NCI-H1417 (cell line): ENCODE data around the gene SAPCD2.

ENCODE experiments used
- DNase-seq, 3 experiments: peaks; one replicate each; lab custom pipeline; 2025; lab: John Stamatoyannopoulos, UW

SAPCD2 gene

DNA sequence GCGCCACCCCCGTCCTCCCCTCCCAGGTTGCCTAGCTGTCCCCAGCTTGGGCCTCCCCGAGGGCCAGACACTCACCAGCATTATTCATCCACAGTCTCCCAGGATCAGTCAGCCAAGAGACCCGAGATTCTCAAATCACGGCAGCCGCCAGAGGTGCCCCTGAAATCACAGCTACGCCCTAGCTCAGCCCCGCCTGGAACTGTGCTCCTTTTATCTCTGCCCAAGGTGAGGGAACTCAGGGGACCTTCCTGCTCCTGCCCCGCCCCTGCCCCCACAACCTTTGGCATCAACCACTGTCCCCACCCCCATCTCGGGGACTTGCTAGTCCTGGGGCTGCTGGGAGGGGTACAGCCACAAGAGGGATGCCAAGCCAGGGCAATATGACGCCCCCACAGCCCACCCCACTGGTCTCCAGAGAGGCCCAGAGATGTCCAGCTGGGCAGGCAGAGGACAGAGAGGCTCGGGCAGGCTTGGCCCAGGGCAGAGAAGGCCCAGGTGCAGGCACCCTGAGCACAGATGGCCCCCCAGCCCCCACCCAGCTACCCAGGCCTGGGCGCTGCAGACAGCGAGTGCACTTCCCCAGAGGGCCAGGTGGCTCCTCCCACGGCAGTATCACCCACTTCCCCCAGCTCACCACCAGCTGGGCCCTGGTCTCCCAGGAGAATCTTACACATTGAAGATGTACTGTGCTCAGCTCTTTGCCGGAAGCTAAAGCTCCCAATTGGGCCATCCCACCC is 38.3 kb downstream of the SAPCD2 start, which contains the start of gene FUT7:
Gene FUT7 (minus strand): TSS at position 185 of the 737 bp plus-strand sequence. CDS start 97 bp downstream, at position 88.
- DNase-seq, result no peak

GRCh38 chr9:137030538-137031527 is 39.5 kb downstream of the SAPCD2 start:
- DNase-seq, result no peak

DNA sequence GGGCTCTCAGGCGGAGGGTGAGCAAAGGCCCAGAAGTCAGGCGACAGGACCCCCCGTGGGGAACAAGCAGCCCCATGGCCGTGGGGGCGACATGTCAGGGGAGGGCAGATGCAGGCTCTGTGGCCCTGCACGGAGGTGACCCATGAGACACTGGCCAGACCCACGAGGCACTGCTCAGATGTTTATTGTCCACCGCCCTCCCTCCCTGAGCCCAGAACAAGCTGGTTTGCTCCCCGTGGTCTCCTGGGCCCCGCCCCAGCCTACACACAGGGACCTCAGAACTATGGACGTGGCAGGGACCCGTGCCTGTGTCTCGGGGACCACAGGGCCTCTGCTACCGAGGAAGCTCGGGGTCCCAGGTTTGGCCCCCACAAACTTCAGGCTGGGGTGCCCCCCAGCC is 40.4 kb downstream of the SAPCD2 start:
- no peak for DNase-seq

DNA sequence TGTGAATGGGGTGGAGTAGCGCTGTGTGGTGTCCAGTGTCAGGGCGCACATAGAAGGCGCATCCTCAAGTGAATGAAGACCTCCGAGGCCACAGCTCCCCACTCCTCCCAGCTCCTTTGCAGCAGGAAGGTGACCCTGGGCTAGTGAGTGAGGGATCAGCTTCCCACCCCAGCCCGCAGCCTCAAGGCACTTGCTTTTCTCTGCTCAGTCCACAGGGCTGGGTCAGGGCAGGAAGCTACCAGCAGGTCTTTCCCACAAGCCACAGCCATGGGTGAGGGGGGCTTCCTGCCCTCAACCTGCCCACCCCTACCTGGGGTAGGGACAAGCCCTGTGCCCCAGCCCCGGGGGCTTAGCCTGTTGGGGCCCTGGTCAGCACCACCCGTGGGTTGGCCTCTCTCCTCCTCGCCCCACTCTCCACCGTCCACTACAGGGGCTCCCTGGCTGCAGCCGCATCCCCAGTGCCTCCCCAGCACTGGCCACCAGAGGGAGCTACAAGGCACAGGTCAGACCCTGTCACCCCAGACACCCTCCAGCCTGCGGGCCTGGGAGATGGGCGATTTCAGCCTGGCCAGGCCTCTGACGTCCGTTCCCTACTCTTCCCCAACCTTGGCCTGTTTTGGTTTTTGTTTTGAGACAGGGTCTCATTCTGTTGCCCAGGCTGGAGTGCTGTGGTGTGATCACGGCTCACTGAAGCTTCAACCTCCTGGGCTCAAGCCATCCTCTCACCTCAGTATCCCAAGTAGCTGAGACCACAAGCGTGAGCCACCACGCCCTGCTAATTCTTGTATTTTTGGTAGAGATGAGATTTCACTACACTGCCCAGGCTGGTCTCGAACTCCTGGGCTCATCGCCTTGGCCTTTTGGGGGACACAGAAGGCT is 41.1 kb downstream of the SAPCD2 start:
- DNase-seq, result peak; percentile 11 to 77 (median 67)

GRCh38 chr9:137028263-137029057 is 41.9 kb downstream of the SAPCD2 start:
- DNase-seq, result peak; percentile 66 to 83 (median 74)

DNA sequence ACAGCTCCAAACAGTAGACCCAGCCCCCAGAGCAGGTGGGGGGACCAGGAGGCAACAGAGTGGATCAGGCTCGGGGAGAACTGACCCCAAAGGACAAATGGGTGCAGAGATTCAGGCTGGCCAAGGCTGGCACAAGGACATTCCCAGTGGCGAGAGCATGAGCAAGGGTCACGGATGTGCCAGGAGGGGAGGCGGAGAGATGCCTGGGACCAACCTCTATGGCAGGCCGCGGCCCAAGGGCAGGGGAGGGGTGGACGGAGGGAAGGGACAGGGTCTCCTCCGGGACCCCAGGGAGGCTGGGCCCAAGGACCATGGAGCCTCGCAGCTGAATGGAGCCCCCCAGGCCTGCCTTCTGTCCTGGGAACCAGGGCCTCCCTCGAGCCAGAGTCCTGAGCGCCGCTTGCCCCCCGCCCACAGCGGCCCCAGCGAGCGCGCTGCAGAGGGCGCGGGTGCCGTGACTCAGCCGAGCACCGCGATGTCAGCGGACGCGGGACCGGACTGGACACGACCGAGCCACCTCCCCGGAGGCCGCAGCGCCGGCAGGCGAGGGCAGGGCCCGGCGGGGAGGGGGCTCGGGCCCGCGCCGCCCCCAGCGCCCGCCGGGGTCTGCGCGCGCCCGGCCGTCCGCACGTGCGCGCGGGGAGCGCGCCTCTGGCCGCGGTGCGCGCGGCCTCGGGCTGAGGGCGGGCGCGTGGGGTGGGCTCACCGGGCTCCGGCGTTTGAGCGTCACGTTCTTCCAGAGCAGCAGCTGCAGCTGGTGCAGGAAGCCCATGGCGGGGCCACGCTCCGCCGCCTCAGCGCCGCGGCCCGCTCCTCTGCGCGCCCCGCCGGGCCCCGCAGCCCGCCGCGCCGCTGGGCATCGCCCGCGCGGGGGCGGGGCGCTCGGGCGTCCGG is 42.7 kb downstream of the SAPCD2 start, which contains the start of gene ABCA2:
Gene ABCA2 (minus strand): TSS at position 869 of the 894 bp plus-strand sequence. CDS start 97 bp downstream, at position 772.
- DNase-seq, result peak; percentile 2 to 63 (median 57)

DNA sequence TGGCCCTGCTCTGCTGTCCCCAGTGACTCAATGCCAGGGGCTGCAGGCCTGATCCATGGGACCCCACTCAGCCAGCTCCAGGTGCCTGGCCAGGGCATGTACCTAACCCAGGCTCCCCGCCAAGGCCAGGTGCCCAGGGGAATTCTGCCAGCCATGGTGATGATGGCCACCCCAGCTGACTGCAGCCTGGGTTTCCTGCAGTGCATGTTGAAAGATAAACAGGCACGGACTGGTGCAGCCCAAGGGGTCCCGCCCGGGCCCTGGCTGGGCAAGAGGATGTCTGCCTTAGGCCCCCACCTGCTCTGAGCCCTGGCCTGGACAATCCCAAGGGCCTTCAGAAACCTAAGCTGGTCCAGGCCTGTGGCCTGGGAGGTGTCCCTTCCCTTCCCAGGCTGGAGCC is 43.5 kb downstream of the SAPCD2 start:
- DNase-seq, result no peak

- no peak for DNase-seq
Measured at GRCh38 chr9:137026384-137026783, 44.0 kb downstream of the SAPCD2 start.

GRCh38 chr9:137025517-137025966 is 44.8 kb downstream of the SAPCD2 start:
- DNase-seq, result peak; percentile 83 to 98 (median 94)

- DNase-seq, result no peak
Measured at GRCh38 chr9:137023583-137023991, 46.8 kb downstream of the SAPCD2 start.

- DNase-seq, result no peak
Measured at GRCh38 chr9:137023157-137023556, 47.2 kb downstream of the SAPCD2 start.

DNA sequence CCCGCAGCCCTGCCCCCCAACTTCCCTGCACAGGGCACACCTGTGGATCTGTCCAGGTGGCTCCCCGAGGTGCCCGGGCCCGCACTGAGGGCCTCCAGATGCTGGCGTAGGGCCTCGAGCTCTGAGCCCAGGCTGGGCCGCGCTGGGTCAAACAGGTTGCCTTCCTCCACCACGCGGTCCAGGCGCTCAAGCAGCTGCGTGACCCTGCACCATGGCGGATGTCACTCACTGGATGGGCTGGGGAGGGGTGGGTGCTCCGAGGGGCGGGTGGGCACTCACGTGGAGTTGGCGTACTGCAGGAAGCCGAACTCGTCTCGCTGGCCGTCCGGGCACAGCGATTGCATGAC is 47.7 kb downstream of the SAPCD2 start:
- no peak for DNase-seq

DNA sequence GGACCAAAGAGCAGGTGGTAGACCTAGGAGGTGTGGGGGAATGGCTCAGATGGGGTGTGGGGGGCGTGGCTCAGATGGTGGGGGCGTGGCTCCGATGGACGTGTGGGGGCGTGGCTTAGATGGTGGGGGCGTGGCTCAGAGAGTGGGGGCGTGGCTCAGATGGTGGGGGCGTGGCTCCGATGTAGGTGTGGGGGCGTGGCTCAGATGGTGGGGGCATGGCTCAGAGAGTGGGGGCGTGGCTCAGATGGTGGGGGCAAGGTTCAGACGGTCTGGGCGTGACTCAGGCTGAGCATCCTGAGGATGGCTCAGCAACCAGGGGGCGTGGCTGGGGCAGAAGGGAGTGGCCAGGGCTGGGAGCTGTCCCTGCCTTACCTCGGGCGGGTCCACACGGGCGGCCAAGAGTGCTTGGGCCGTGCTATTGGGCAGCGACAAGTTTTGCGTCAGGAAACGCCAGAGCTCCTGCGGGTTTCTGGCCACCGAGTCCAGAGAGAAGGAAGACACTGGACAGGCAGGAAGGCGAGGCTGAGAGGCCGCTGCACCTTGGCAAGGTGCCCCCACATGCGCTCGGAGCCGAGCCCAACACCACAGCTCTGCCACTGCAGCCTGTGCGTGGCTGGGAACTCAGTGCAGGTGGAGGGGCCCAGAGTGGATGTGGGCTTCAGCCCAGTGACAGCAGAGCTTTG is 48.2 kb downstream of the SAPCD2 start:
- DNase-seq, result peak; percentile 41 to 51 (median 46)

DNA sequence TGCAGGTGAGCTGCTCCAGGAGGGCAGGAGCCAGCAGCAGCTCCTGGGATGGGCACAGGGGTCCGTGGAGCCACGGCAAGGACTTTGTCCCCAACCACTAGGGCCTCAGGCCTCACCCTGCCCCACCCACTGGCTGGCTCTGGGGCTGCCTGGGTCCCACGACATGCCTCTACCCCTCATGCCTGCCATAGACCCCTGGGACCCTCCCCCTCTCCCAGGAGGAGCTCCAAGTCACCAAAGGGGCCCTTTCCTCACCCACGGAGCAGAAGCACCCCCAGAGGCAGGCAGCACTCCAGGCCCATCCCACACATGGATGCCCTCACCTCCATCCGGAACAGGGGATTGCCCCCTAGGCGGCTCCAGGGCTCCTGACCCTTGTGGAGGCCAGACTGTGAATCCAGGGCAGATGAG is 48.8 kb downstream of the SAPCD2 start:
- DNase-seq, result no peak

DNA sequence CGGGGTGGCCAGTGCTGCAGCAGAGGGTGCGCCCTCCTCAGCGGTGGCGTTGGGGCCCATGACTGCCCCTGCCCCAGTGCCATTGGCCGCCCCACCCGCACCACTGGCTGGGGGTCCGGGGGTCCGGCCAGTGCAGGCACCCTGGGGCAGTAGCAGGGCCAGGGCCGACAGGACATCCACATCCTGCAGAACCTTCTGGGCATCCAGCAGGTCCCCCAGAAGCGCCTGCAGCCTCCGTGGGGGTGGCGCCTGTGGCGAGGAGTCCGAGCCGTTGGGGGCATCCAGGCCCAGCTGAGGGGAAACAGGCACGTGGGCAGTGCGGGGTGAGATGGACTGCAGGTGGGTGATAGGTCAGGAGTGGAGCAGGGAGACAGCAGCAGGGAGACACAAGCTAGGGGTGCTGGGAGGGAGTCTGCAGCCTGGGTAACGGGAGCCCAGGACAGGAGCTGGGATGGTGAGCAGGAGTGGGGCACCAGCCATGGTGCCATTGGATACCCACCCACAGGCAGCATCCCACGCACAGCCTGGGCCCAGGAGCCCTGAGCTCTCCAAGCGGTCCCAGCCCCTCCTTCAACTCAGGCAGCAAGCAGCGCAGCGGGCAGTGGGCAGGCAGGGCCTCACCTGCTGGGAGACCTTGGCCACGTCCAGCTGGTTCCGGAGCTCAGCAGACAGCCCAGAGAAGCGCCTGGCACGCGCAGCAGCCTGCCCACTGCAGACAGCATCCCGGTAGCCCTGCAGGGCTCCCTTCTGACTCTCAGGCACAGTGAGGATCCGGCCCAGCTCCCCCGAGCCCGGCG is 49.4 kb downstream of the SAPCD2 start:
- no peak for DNase-seq

DNA sequence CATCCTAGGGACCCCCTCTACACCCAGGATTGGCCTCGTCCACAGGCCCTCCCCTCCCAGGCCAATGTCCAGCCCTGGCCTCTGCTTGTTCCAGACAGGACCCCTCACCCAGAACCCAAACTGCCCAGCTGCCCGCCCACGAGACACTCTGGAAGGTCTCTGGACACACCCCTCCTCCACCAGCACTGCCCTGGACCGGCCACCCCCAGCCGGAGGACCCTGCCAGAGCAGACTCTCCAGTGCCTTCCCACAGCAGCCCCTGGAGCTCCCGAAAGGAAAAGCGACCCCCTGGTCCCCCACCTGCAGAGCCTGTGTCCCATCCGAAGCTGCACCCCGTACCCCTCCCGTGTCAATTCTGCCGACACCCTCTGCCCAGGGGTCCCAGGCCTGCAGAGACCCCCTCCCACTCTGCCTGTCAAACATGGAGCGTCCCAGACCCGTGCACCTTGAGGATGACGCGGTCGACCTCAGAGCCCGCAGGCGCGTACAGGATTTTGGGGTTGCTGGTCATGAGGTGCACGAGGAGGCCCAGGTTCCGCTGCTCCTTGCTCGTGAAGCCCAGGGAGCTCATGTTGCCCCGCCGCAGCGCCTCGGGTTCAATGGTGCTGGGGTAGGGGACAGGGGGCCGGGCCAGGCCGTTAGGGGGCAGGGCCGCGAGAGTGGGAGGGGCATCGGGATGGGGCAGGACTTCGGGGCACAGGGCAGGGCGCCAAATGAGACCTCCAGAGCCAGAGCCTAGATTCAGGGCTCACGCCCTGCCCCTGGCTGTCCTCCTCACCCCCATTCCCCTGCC is 50.3 kb downstream of the SAPCD2 start:
- DNase-seq, result no peak

DNA sequence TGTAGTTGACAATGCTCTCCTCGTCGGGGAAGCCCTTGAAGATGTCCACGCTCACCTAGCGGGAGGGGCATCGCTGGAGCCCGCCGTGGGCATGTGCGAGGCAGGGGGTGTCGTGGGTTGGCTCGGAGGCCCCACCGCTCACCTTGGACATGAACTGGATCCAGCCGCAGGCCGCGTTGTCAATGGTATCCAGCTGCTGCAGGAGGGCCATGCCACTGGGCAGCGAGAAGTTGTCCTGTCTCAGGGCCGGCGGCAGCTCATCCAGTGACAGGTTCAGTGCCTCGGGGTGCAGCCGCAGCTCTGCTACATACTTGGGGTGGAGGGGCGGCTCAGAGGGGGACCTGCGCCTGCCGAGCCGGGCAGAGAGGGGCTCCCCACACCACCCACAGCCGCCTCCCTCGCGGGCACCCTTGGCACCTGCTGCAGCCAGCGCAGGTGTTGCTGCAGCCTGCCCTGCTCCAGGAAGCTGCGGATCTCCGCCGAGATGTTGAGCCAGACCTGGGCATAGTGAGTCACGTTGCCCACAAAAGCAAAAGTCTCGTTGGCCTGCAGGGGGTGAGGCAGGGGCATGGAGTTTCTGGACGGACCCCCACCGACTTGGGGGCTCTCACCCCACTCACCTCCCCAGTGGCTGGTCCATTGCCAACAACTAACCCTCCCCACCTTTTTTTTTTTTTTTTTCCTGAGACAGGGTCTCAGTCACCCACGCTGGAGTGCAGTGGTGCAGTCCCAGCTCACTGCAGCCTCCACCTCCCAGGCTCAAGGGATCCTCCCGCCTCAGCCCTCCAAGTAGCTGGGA is 51.4 kb downstream of the SAPCD2 start:
- no peak for DNase-seq
